Amniotic epithelial cell (primary cell): ENCODE results near the gene CDK2AP2.
A peak's percentile ranks its signal among the peaks of the same experiment; 100 is the strongest.
"Not testable (repeated sequence)": the region's sequence is repeated elsewhere in the genome, so short reads cannot be mapped to it uniquely, and the experiment has no call there.

ENCODE experiments used
- DNase-seq: peaks from one replicate; pipeline ENCODE4 v3.0.0-alpha.2; 2010; ENCODE audit warnings: low read depth

The CDK2AP2 gene

DNA sequence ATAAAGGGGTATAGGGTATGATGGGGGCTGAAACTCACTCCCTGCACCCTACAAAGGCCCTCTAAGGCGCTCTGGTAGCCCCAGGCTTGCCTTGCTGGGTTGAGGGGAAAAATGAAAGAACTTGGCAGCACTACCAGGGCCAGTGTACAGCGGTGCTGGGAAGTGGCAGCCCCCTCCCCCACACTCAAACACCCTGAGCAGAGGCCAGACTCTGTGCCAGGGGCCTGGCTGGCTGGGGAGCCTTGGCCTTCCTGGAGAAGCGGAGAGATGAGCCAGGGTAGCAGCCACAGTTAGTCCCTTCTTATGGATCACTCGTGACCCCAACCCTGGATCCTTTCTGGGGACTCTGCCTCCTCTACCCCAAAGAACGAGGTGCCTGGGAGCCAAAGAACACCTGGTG is 41.6 kb downstream of the CDK2AP2 start:
- DNase-seq: no peak

DNA sequence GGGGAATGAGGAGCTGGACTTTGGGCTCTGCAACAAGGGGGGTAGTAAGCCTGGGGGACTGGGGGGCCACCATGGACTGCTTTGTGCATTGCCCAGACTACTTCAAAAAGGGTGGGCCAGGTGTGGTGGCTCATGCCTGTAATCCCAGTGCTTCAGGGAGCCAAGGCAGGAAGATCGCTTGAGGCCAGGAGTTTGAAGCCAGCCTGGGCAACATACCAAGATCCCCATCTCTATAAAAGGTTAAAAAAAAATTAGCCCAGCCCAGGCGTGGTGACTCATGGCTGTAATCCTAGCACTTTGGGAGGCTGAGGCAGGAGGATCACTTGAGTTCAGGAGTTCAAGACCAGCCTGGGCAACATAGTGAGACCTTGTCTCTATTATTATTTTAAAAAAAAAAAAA is 42.4 kb downstream of the CDK2AP2 start:
- not testable (repeated sequence) for DNase-seq

DNA sequence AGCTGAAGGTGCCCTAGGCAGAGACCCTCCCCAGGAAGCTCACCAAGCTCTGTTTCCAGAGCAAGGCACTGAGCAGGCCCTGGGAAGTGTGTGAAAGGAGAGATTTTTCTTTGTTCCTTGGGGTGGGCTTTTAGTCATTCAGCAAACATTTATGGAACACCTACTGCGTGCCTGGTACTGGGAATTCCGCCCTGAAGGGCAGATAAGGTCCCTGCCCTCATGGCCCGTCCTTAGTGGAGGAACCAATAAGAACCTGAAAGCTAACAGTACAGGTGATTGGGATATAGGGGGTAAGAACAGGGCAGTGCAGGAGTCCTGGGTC is 42.8 kb downstream of the CDK2AP2 start:
- peak; percentile 40 for DNase-seq

DNA sequence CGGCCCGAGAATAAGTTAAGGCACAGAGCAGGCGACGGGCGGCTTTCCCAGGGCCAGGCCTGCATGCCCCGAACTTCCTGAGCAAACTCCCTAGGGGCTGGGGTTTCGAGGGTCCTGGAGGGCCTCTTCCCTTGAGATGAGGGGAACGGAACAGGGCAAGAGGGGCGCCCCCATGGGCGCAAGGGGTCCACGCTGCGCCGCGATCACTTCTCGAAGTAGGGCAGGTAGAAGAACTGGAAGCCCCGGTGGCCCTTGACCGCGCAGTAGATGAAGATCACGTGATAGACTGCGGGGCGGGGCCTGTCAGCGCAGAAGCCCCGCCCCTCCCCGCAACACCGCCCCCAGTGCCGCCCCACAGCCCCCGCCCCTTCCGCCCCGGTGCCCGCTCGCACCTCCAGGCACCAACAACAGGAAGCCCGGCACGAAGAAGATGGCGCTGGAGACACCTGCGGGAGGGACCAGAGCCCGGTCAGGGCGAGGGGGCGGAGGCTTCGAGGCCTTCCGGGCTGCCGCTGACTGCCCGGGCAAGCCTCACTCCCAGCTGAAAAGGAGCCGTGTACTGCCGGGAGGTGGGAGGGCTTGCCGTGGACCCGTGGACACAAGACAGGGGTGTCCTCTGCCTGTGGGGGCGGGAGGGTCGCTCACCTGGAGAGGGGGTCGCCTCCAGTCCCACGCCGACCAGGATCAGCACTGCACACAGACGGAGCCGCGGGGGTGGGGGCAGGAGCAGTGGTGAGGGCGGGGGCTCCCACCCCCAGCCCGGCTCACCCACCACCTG is 43.4 kb downstream of the CDK2AP2 start:
- peak; percentile 78 for DNase-seq

DNA sequence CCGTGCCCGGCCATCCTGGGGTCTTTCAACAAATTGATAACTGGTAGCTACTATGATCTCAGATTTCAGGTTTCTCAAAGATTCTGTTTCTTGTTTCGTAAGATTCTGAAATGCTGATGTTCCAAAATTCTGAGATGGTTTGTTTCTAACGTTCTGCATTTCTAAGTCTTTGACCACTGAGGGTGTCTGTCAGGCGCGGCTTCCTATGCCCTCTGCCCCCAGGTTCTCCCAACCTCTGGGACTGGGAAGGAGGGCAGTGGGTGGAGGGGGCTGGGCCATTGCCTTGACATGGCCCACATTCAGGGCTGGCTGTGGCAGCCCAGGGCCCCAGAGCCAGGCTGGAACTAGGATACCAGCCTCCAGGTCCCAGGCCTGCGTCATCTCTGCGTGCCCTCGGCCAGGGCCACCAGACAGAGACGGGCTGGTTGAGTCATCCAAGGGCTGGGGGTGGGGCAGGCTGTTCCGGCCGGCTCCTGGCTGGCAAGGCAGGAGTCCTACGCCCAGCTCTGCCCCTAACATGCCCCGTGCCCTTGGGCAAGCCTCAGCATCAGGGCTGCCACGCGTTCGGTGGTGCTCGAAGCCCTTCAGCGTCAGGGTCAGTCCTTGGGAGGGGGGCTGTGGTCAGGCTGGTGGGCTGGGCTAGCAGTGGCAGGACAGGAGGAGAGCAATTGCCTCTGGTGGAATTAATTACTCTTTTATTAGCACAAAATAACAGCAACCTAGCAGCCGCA is 44.1 kb downstream of the CDK2AP2 start:
- DNase-seq: peak; percentile 44

DNA sequence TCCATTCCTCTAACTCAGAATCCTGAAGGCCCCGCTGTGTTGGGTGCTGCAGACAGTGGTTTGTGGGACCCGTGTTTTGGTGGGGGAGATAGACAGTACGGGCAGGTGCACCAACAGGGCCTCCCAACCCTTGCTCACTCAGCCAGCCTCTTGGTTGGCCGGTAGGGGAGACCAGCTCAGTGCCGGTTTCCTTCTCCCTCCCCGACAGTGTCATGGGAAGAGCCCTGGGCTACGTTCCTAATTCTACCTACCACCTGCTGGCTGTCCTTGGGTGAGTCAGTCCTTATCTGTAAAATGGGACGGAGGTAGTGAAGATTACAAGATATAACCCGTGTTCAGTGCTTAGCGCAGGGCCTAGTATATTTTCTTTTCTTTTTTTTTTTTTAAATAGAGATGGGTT is 44.8 kb downstream of the CDK2AP2 start:
- DNase-seq: no peak

DNA sequence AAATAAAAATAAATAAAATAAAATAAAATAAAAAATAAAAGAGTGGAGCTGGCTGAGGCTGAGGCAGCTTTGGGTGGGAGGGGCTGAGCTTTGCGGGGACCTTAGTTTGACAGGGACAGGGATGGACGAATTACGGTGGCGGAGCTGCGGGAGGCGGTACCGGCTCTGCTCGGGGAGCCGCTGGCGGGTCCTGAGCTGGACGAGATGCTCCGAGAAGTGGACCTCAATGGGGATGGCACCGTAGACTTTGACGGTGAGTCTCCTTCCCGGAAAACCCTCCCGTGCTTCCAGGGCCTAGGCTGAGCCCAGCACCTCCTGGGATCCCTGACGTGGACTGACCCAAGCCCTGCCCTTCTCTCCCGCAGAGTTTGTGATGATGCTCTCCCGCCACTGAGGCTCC is 49.7 kb downstream of the CDK2AP2 start:
- DNase-seq: no peak

DNA sequence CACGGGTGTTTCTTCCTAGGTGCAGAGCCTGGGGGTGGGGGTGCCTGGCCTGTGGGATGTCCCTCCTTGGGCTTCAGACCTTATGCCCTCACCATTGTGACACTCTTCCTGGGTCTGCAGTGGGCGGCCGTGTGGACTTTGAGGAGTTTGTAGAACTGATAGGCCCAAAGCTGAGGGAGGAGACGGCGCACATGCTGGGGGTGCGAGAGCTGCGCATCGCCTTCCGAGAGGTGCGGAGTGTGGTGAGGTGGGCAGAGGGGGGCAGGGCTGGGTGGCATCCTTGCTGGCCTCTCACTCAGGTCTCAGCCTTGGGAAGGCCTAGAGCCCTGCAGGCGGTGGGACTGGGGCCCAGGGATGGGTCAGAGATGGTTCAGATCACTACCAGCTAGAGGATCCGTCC is 50.5 kb downstream of the CDK2AP2 start:
- DNase-seq: no peak
